T-helper 2 cell (primary cell): ENCODE results near the gene MROH2A.

Experiments used
- DNase-seq, 5 experiments: peaks; one replicate each; pipeline versions ENCODE4 v3.0.0 to v3.0.0-alpha.2; 2012 to 2022

MROH2A gene

GRCh38 chr2:233799716-233800115, 21.6 kb downstream of the MROH2A start:
- DNase-seq = no peak

- no peak for DNase-seq
These were observed 22.1 kb downstream of the MROH2A start for GRCh38 chr2:233800208-233800607.

GRCh38 chr2:233801357-233802131, 23.4 kb downstream of the MROH2A start:
- no peak for DNase-seq

GRCh38 chr2:233802132-233802815, 24.1 kb downstream of the MROH2A start:
- no peak for DNase-seq

GRCh38 chr2:233803292-233803911, 25.3 kb downstream of the MROH2A start:
- no peak for DNase-seq

GRCh38 chr2:233803994-233804393, 25.9 kb downstream of the MROH2A start:
- DNase-seq = no peak

GRCh38 chr2:233807215-233807865, 29.2 kb downstream of the MROH2A start:
- no peak for DNase-seq

- no peak for DNase-seq
These were observed 30.1 kb downstream of the MROH2A start for GRCh38 chr2:233807966-233808935.

- no peak for DNase-seq
These were observed 32.3 kb downstream of the MROH2A start for GRCh38 chr2:233810385-233810784.

GRCh38 chr2:233811087-233811486, 33.0 kb downstream of the MROH2A start:
- no peak for DNase-seq

GRCh38 chr2:233811732-233812131, 33.6 kb downstream of the MROH2A start:
- DNase-seq = no peak

- DNase-seq = no peak
These were observed 35.3 kb downstream of the MROH2A start for GRCh38 chr2:233813236-233814055.

GRCh38 chr2:233814056-233814835, 36.1 kb downstream of the MROH2A start:
- DNase-seq = no peak

GRCh38 chr2:233815861-233816260, 37.7 kb downstream of the MROH2A start:
- no peak for DNase-seq

- DNase-seq = no peak
These were observed 38.2 kb downstream of the MROH2A start for GRCh38 chr2:233816334-233816733.

GRCh38 chr2:233816771-233817170, 38.6 kb downstream of the MROH2A start:
- no peak for DNase-seq

GRCh38 chr2:233817361-233817911, 39.3 kb downstream of the MROH2A start:
- no peak for DNase-seq

GRCh38 chr2:233817995-233818638, 40.0 kb downstream of the MROH2A start:
- DNase-seq = no peak
